Measurements from ENCODE around the gene ZNF503.

The ZNF503 gene

DNA sequence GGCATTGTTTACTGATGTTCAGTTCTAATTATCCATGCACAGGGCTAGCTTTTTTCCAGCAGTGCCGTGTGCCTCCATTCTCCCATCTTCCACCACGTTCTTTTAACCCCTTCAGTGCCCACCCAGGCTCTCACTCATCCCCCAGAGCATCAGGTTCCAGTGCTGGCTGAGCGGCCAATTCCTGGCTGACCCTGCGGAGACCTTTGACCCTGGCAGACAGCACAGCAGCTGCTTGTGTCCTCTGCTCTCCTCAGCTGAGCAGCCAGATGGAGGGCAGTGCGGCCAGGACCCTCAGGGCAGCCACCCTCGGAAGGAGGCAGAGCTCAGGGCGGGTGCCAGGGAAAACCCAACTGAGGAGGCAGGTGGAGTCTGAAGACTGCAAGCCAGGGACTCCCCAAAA lies 48.4 kb downstream of the ZNF503 start:
- DNase-seq (ENCODE audit: low spot score) = no peak

DNA sequence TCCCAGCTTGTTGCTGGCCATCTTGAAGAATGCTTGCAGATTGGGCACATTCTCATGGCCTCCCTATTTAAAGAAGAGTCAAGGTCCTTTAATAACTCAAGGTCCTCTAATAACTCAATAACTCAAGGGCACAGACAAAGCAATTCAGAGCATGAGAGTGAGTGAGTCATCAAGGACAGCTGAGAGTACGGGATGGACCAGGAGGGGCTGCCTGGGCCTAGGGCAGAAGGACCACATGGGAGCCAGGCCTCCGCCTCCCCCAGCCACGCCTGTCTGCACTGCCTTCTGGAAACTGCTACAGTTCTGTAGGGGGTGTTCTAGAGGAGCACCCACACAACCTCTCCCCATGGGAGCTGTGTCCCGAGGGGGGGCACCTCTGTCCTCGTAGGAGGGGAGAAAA lies 48.9 kb downstream of the ZNF503 start:
- DNase-seq (ENCODE audit: low spot score) = no peak

DNA sequence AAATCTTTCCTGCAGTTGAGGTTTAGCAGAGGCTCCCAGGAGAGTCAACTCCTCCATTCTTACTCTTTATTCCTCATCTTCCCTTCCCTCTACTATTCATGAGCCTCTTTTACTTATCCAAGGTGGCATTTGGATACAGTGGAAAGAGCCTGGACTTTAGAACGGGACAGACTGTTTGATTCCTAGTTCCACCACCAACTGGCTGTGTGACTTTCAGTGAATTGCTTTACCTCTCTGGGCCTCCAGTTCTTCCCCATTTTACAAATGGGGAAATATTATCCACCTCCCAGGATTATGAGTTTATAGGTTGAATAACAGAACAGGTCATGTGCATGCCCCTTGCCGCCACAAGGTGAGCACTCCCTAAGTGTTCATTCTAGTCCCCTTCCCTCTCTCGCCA lies 49.9 kb downstream of the ZNF503 start:
- DNase-seq (ENCODE audit: low spot score) = no peak

DNA sequence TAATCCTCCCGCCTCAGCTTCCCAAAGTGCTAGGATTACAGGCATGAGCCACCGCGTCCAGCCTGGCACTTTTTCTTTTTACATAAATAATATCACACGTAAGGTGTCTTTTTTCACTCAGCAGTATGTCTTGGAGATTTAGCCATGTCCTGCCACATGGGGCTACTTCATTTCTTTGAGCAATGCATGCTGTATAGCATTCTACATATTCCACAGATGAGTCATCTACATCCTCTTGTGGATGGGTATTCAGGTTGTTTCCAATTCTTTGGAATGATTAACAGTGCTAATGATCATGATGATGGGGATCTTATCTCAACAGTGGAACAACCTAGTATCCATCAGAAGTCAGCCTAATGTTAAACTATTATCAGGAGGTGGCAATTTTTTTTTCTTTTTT lies 50.8 kb downstream of the ZNF503 start:
- DNase-seq (ENCODE audit: low spot score) = peak; percentile 56

Data from RKO (cell line).